Parathyroid adenoma (tissue), 2 donors: ENCODE results near the gene CRISPLD2.
"Not testable (repeated sequence)": the region's sequence is repeated elsewhere in the genome, so short reads cannot be mapped to it uniquely, and the experiment has no call there.

Source experiments
- H2AFZ ChIP-seq: fragments of 300-600 bp; sonication (generic); one replicate; pipeline ENCODE4 v1.7.0; 2017; ENCODE audit warnings: antibody characterized with exemption, mild to moderate bottlenecking
- H3K27ac ChIP-seq: fragments of 300-600 bp; sonication (generic); one replicate; pipeline ENCODE4 v1.7.0; 2017
- H3K27me3 ChIP-seq: fragments of 300-600 bp; sonication (generic); one replicate; pipeline ENCODE4 v1.7.0; 2017; ENCODE audit warnings: low read length; ENCODE audit not compliant: control insufficient read depth, insufficient read depth
- H3K36me3 ChIP-seq: fragments of 300-600 bp; sonication (generic); one replicate; pipeline ENCODE4 v1.7.0; 2017; ENCODE audit warnings: low read length; ENCODE audit not compliant: control insufficient read depth, insufficient read depth
- H3K4me1 ChIP-seq: fragments of 300-600 bp; sonication (generic); one replicate; pipeline ENCODE4 v1.7.0; 2017; ENCODE audit warnings: control low read depth
- H3K4me2 ChIP-seq: fragments of 300-600 bp; sonication (generic); one replicate; pipeline ENCODE4 v1.7.0; 2017; ENCODE audit warnings: low read length
- H3K4me3 ChIP-seq: fragments of 300-600 bp; sonication (generic); one replicate; pipeline ENCODE4 v1.7.0; 2017; ENCODE audit warnings: low read depth, low read length
- H3K79me2 ChIP-seq: fragments of 300-600 bp; sonication (generic); one replicate; pipeline ENCODE4 v1.7.0; 2017; ENCODE audit warnings: control low read depth
- H3K9ac ChIP-seq: fragments of 300-600 bp; sonication (generic); one replicate; pipeline ENCODE4 v1.7.0; 2017; ENCODE audit warnings: mild to moderate bottlenecking
- H3K9me3 ChIP-seq: fragments of 300-600 bp; sonication (generic); one replicate; pipeline ENCODE4 v1.7.0; 2017; ENCODE audit warnings: low read length; ENCODE audit not compliant: control insufficient read depth
- TF ChIP-seq, protein P1 (sequence below): fragments of 300-600 bp; sonication (generic); IDR thresholded peaks from one replicate; pipeline ENCODE4 v1.7.0; 2017; ENCODE audit warnings: antibody characterized with exemption, mild to moderate bottlenecking
- donor health status: primary hyperparathyroidism.

Gene CRISPLD2

GRCh38 chr16:84849751-84850150, 30.0 kb downstream of the CRISPLD2 start:
- Histone ChIP-seq H3K79me2 (no peaks in the 10 kb centered on the region), H2AFZ (no peak overlapping the region), H3K4me3 (no peak overlapping the region), H3K9me3 (no peaks in the 10 kb centered on the region), H3K4me2 (no peak overlapping the region), H3K27ac (no peak overlapping the region), H3K36me3 (no peaks in the 10 kb centered on the region), H3K9ac (no peak overlapping the region), H3K27me3 (no peaks in the 10 kb centered on the region), H3K4me1 (no peaks in the 10 kb centered on the region)
- TF ChIP-seq, protein P1, sequence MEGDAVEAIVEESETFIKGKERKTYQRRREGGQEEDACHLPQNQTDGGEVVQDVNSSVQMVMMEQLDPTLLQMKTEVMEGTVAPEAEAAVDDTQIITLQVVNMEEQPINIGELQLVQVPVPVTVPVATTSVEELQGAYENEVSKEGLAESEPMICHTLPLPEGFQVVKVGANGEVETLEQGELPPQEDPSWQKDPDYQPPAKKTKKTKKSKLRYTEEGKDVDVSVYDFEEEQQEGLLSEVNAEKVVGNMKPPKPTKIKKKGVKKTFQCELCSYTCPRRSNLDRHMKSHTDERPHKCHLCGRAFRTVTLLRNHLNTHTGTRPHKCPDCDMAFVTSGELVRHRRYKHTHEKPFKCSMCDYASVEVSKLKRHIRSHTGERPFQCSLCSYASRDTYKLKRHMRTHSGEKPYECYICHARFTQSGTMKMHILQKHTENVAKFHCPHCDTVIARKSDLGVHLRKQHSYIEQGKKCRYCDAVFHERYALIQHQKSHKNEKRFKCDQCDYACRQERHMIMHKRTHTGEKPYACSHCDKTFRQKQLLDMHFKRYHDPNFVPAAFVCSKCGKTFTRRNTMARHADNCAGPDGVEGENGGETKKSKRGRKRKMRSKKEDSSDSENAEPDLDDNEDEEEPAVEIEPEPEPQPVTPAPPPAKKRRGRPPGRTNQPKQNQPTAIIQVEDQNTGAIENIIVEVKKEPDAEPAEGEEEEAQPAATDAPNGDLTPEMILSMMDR, result no peak

GRCh38 chr16:84850714-84851113, 30.9 kb downstream of the CRISPLD2 start:
- H3K27me3 ChIP-seq, result no peaks in the 10 kb centered on the region
- no peaks in the 10 kb centered on the region for H3K4me1 ChIP-seq
- H3K79me2 ChIP-seq, result no peaks in the 10 kb centered on the region
- H3K36me3 ChIP-seq, result no peaks in the 10 kb centered on the region
- no peak overlapping the region for H3K4me3 ChIP-seq
- H3K9ac ChIP-seq, result no peak overlapping the region
- no peak overlapping the region for H2AFZ ChIP-seq
- TF ChIP-seq, protein P1, result no peak
- no peak overlapping the region for H3K4me2 ChIP-seq
- H3K27ac ChIP-seq, result no peak overlapping the region
- H3K9me3 ChIP-seq, result no peaks in the 10 kb centered on the region

DNA sequence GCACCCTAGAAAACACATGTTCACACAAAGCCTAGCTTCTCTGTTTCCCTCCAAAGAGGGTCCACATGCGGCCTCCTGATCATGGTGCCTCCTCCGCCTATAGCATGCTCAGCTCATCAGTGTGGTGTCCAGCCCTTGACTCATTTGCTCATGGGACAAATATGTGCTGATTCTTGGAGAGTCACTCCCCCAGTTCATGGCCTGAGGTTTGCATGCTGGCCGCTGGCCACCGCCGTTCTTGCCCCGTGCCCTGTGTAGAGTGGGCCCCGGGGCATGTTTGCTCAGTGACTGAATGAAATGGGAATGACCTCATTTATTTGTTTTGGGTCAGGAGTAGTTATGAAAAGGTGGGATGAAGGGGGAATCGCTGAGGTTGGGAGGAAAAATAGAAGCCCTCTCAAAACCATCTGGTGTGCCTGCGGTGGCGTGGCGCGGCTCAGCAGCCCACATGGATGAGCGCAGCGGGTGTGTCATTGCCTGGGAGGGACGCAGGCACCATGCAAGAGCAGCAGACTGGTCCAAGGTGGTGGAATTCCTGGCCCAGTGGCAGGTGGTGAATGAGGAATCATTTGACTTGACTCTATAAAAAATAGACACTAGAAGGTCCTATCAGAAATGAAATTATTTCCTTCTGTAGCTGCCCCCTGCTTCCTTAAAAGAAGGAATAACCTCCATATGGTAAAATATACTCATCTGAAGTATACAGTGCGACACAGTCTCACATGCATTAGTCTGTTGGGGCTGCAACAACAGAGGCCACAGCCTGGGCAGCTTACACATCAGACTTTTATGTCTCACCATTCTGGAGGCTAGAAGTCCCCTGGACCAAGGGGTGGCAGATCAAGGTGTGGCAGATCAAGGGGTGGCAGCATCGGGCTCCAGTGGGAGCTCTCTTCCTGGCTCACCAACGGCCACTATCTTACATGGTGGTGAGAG, 31.7 kb downstream of the CRISPLD2 start:
- Histone ChIP-seq H3K9me3 (no peaks in the 10 kb centered on the region), H3K9ac (no peak overlapping the region), H3K27me3 (no peaks in the 10 kb centered on the region), H3K27ac (no peak overlapping the region), H2AFZ (no peak overlapping the region), H3K4me2 (no peak overlapping the region), H3K36me3 (no peaks in the 10 kb centered on the region), H3K79me2 (no peaks in the 10 kb centered on the region), H3K4me3 (no peak overlapping the region), H3K4me1 (no peaks in the 10 kb centered on the region)
- TF ChIP-seq, protein P1, result no peak

GRCh38 chr16:84853534-84853933, 33.7 kb downstream of the CRISPLD2 start:
- TF ChIP-seq, protein P1, result no peak
- no peaks in the 10 kb centered on the region for H3K27me3 ChIP-seq
- H3K27ac ChIP-seq, result no peak overlapping the region
- no peak overlapping the region for H3K4me2 ChIP-seq
- no peaks in the 10 kb centered on the region for H3K9me3 ChIP-seq
- no peaks in the 10 kb centered on the region for H3K4me1 ChIP-seq
- H2AFZ ChIP-seq, result no peak overlapping the region
- no peaks in the 10 kb centered on the region for H3K36me3 ChIP-seq
- H3K79me2 ChIP-seq, result no peaks in the 10 kb centered on the region
- no peak overlapping the region for H3K9ac ChIP-seq
- H3K4me3 ChIP-seq, result no peak overlapping the region

- H3K9ac ChIP-seq, result no peak overlapping the region
- H3K4me1 ChIP-seq, result no peaks in the 10 kb centered on the region
- no peaks in the 10 kb centered on the region for H3K9me3 ChIP-seq
- no peaks in the 10 kb centered on the region for H3K27me3 ChIP-seq
- no peak overlapping the region for H2AFZ ChIP-seq
- no peak overlapping the region for H3K4me2 ChIP-seq
- TF ChIP-seq, protein P1, result no peak
- H3K4me3 ChIP-seq, result no peak overlapping the region
- no peaks in the 10 kb centered on the region for H3K79me2 ChIP-seq
- no peaks in the 10 kb centered on the region for H3K36me3 ChIP-seq
- H3K27ac ChIP-seq, result no peak overlapping the region
Observed at GRCh38 chr16:84854759-84855158, 35.0 kb downstream of the CRISPLD2 start.

DNA sequence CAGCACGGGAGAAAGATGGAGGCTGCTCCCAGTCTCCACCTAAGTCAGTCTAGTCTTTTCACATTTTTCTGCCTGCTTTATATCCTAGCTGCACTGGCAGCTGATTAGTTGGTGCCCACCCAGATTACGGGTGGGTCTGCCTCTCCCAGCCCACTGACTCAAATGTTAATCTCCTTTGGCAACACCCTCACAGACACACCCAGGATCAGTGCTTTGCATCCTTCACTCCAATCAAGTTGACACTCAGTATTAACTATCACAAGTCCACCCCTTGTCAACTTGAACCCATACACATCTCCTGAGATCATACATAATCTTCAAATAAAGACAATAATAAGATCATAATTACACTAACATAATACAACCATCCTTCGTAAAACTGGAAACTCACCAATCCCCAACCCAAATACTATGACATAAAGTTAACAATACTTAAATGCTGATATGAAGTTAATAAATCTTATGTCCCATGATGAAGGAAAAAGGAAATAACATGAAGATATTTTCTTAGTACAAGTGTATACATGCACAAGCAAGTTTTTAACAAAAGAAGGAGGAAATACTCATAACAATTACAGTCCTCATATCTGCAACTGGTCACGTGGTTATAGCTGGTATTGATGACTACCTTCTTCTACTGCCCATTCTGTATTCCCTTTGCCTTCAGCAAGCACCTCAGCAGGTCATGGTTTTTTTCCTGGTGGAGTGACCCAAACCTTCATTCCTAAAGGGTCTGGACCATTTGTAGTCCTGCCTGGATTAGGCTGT, 35.8 kb downstream of the CRISPLD2 start:
- H3K27me3 ChIP-seq, H3K36me3 ChIP-seq, H2AFZ ChIP-seq, H3K79me2 ChIP-seq, H3K27ac ChIP-seq, H3K9me3 ChIP-seq, H3K9ac ChIP-seq, H3K4me2 ChIP-seq, H3K4me3 ChIP-seq, H3K4me1 ChIP-seq: not testable (repeated sequence)
